DOHH2 (cell line): ENCODE data around the gene PAPPA.

Experiments
- CTCF ChIP-seq: fragments of 200-600 bp; sonication (generic); IDR thresholded peaks from one replicate; pipeline ENCODE4 v1.5.1; 2014; ENCODE audit warnings: antibody characterized with exemption, mild to moderate bottlenecking, low read depth, low read length; ENCODE audit not compliant: poor library complexity, severe bottlenecking
- EZH2phosphoT487 ChIP-seq: fragments of 200-600 bp; sonication (generic); IDR thresholded peaks from 2 replicates; pipeline ENCODE4 v1.6.1; 2017; ENCODE audit warnings: borderline replicate concordance, mild to moderate bottlenecking, antibody characterized with exemption, low read length, moderate library complexity, mixed read lengths

- TF ChIP-seq CTCF (no peak), EZH2phosphoT487 (no peak)
Measured at GRCh38 chr9:116390303-116391228, 237.0 kb downstream of the PAPPA start.
